GM10266 (cell line): Measurements from ENCODE around the gene PAPPA.

Experiments
- DNase-seq: peaks from one replicate; pipeline ENCODE4 v3.0.0; 2012; ENCODE audit errors: extremely low spot score
- CTCF ChIP-seq: IDR thresholded peaks from 2 replicates; pipeline ENCODE4 v1.5.1; 2012; ENCODE audit warnings: mild to moderate bottlenecking, low read depth; ENCODE audit not compliant: control insufficient read depth, insufficient read depth; ENCODE audit errors: missing control alignments

Gene PAPPA

GRCh38 chr9:116434314-116434713, 280.7 kb downstream of the PAPPA start:
- DNase-seq: no peak
- TF ChIP-seq CTCF: no peak

- DNase-seq: no peak
- TF ChIP-seq CTCF: no peak
Measured at GRCh38 chr9:116435706-116436105, 282.1 kb downstream of the PAPPA start.

- no peak for DNase-seq
- no peak for TF ChIP-seq CTCF
Measured at GRCh38 chr9:116436121-116436520, 282.5 kb downstream of the PAPPA start.

- no peak for TF ChIP-seq CTCF
- no peak for DNase-seq
Measured at GRCh38 chr9:116437411-116438370, 284.1 kb downstream of the PAPPA start.

GRCh38 chr9:116442528-116442927, 288.9 kb downstream of the PAPPA start:
- TF ChIP-seq CTCF: no peak

GRCh38 chr9:116447934-116448333, 294.3 kb downstream of the PAPPA start:
- TF ChIP-seq CTCF: no peak
- DNase-seq: no peak

More at GRCh38 chr9:116442528-116442927, 288.9 kb downstream of the PAPPA start:
- DNase-seq: no peak

GRCh38 chr9:116448431-116448830, 294.8 kb downstream of the PAPPA start:
- TF ChIP-seq CTCF: no peak
- no peak for DNase-seq
